HG02840 (cell line): ENCODE measurements around the gene MLX.
"Not testable (repeated sequence)": the region's sequence is repeated elsewhere in the genome, so short reads cannot be mapped to it uniquely, and the experiment has no call there.

Experiments used
- ATAC-seq: cut with Tn5 transposase; IDR thresholded peaks from one replicate; pipeline ENCODE4 v1.9.1; 2021; ENCODE audit warnings: mild to moderate bottlenecking, moderate library complexity, moderate number of reproducible peaks; ENCODE audit not compliant: unreplicated experiment, low FRiP score

MLX gene

GRCh38 chr17:42554250-42555121 is 12.4 kb upstream of the MLX start:
- ATAC-seq, result peak; percentile 67

GRCh38 chr17:42555122-42555622 is 11.7 kb upstream of the MLX start:
- no peak for ATAC-seq

GRCh38 chr17:42555961-42556617 is 10.8 kb upstream of the MLX start:
- not testable (repeated sequence) for ATAC-seq

GRCh38 chr17:42559075-42559474 is 7.8 kb upstream of the MLX start:
- ATAC-seq, result no peak

GRCh38 chr17:42560246-42560645 is 6.7 kb upstream of the MLX start:
- ATAC-seq, result no peak

GRCh38 chr17:42561897-42562387 is 5.0 kb upstream of the MLX start, which contains the start of gene COASY:
Gene COASY, plus strand, starts transcription at chr17:42562148. Its CDS starts 475 bp downstream, at chr17:42562623.
- ATAC-seq, result peak; percentile 51

- peak; percentile 6 for ATAC-seq
These were observed 4.3 kb upstream of the MLX start for GRCh38 chr17:42562388-42563142.

- no peak for ATAC-seq
These were observed 3.8 kb upstream of the MLX start for GRCh38 chr17:42563143-42563509.

- ATAC-seq, result no peak
These were observed 3.4 kb upstream of the MLX start for GRCh38 chr17:42563543-42563942.

- ATAC-seq, result no peak
These were observed 3.0 kb upstream of the MLX start for GRCh38 chr17:42563950-42564349.

GRCh38 chr17:42564815-42565522 is 1.9 kb upstream of the MLX start:
- no peak for ATAC-seq

GRCh38 chr17:42565523-42566214 is 1.2 kb upstream of the MLX start:
- no peak for ATAC-seq

- no peak for ATAC-seq
These were observed 551 bp upstream of the MLX start for GRCh38 chr17:42566215-42566882.

GRCh38 chr17:42568341-42569111 is 1.6 kb downstream of the MLX start:
- no peak for ATAC-seq

GRCh38 chr17:42571435-42572225 is 4.7 kb downstream of the MLX start:
- no peak for ATAC-seq

- no peak for ATAC-seq
These were observed 6.2 kb downstream of the MLX start for GRCh38 chr17:42573095-42573494.

- ATAC-seq, result no peak
These were observed 7.6 kb downstream of the MLX start for GRCh38 chr17:42574463-42574862.
